NCI-H2171 treated with DMSO at 0.1 percent for 48 hours (cell line): ENCODE data around the gene ENO2.

Source experiments
- DNase-seq: peaks from one replicate; lab custom pipeline; 2025; lab: John Stamatoyannopoulos, UW

The ENO2 gene

GRCh38 chr12:6932766-6933165 is 18.4 kb downstream of the ENO2 start:
- DNase-seq: no peak

- no peak for DNase-seq
Observed at GRCh38 chr12:6934110-6934509, 19.7 kb downstream of the ENO2 start.

GRCh38 chr12:6935371-6936193 is 21.2 kb downstream of the ENO2 start:
- no peak for DNase-seq

- no peak for DNase-seq
Observed at GRCh38 chr12:6936194-6936635, 21.8 kb downstream of the ENO2 start.

GRCh38 chr12:6936636-6937480 is 22.5 kb downstream of the ENO2 start:
- peak; percentile 93 for DNase-seq

- peak; percentile 100 for DNase-seq
Observed at GRCh38 chr12:6937481-6938352, 23.3 kb downstream of the ENO2 start.

- DNase-seq: no peak
Observed at GRCh38 chr12:6938353-6939190, 24.2 kb downstream of the ENO2 start.

GRCh38 chr12:6939191-6939540 is 24.8 kb downstream of the ENO2 start:
- DNase-seq: no peak

GRCh38 chr12:6941267-6941666 is 26.9 kb downstream of the ENO2 start:
- no peak for DNase-seq

- DNase-seq: no peak
Observed at GRCh38 chr12:6941782-6942181, 27.4 kb downstream of the ENO2 start.

- DNase-seq: no peak
Observed at GRCh38 chr12:6942331-6942665, 27.9 kb downstream of the ENO2 start.

GRCh38 chr12:6943389-6943721 is 29.0 kb downstream of the ENO2 start:
- DNase-seq: peak; percentile 100

- peak; percentile 100 for DNase-seq
Observed at GRCh38 chr12:6943722-6944380, 29.5 kb downstream of the ENO2 start, which contains the start of the genes C12orf57 and RNU7-1. TSS of gene C12orf57 (plus strand) at chr12:6944022. CDS start at chr12:6944122, 100 bp downstream. TSS of gene RNU7-1 (plus strand) at chr12:6943816.

- peak; percentile 100 for DNase-seq
Observed at GRCh38 chr12:6944381-6945186, 30.2 kb downstream of the ENO2 start.

GRCh38 chr12:6945613-6946012 is 31.2 kb downstream of the ENO2 start:
- DNase-seq: no peak

GRCh38 chr12:6946033-6946919 is 31.9 kb downstream of the ENO2 start:
- DNase-seq: peak; percentile 100

- no peak for DNase-seq
Observed at GRCh38 chr12:6946920-6947374, 32.6 kb downstream of the ENO2 start.

- DNase-seq: no peak
Observed at GRCh38 chr12:6947615-6948014, 33.2 kb downstream of the ENO2 start.
